ENCODE results near the gene SAMD4A.

The SAMD4A gene

GRCh38 chr14:54772451-54772881, 205.5 kb downstream of the SAMD4A start:
- no peak overlapping the region for H3K4me3 ChIP-seq (ENCODE audit: low read length)
- TF ChIP-seq CTCF (conservative IDR thresholded peaks at IDR 0.05; ENCODE audit: low read depth, low read length), result no peak
- no peak for DNase-seq (ENCODE audit: low read depth)

- H3K4me3 ChIP-seq (ENCODE audit: low read length), result peak overlapping the region; percentile 1
- peak; percentile 96 for DNase-seq (ENCODE audit: low read depth)
- TF ChIP-seq CTCF (conservative IDR thresholded peaks at IDR 0.05; ENCODE audit: low read depth, low read length), result peak; percentile 71
These were observed 206.5 kb downstream of the SAMD4A start for GRCh38 chr14:54773171-54774006.

GRCh38 chr14:54774824-54775223, 207.9 kb downstream of the SAMD4A start:
- H3K4me3 ChIP-seq (ENCODE audit: low read length), result no peak overlapping the region
- TF ChIP-seq CTCF (conservative IDR thresholded peaks at IDR 0.05; ENCODE audit: low read depth, low read length), result no peak
- no peak for DNase-seq (ENCODE audit: low read depth)

GRCh38 chr14:54775486-54776140, 208.7 kb downstream of the SAMD4A start:
- DNase-seq (ENCODE audit: low read depth), result no peak
- no peak for TF ChIP-seq CTCF (conservative IDR thresholded peaks at IDR 0.05; ENCODE audit: low read depth, low read length)
- no peak overlapping the region for H3K4me3 ChIP-seq (ENCODE audit: low read length)

- H3K4me3 ChIP-seq (ENCODE audit: low read length), result no peak overlapping the region
- TF ChIP-seq CTCF (conservative IDR thresholded peaks at IDR 0.05; ENCODE audit: low read depth, low read length), result no peak
- peak; percentile 55 for DNase-seq (ENCODE audit: low read depth)
These were observed 209.6 kb downstream of the SAMD4A start for GRCh38 chr14:54776361-54777001.

- DNase-seq (ENCODE audit: low read depth), result no peak
- no peak for TF ChIP-seq CTCF (conservative IDR thresholded peaks at IDR 0.05; ENCODE audit: low read depth, low read length)
- no peak overlapping the region for H3K4me3 ChIP-seq (ENCODE audit: low read length)
These were observed 210.5 kb downstream of the SAMD4A start for GRCh38 chr14:54777395-54777794.

Data from retinal pigment epithelial cell (primary cell).